Upper lobe of left lung (tissue), 6 donors: Measurements from ENCODE around the gene EXPH5. TPM values are rescaled to one million over a fixed set of nuclear protein-coding genes. Genes with fewer than 3 reads are reported as not detected.

Source experiments
- ATAC-seq, 2 donors: fragments of 200-7000 bp; cut with Tn5 transposase; one replicate each; pipeline ENCODE4 v1.9.1; 2022; ENCODE audit warnings: mild to moderate bottlenecking in 2 of 2, moderate library complexity in 2 of 2; ENCODE audit not compliant: low FRiP score in 2 of 2
- DNase-seq, 2 donors: peaks; one replicate each; pipeline ENCODE4 v3.0.0-alpha.2; 2019 to 2020
- H3K27ac ChIP-seq, 4 donors: fragments of 200-600 bp; sonication (generic); one replicate each; pipeline ENCODE4 v1.5.1; 2016 to 2019
- H3K27me3 ChIP-seq, 4 donors: fragments of 200-600 bp; sonication (generic); one replicate each; pipeline ENCODE4 v1.5.1; 2017 to 2019
- H3K36me3 ChIP-seq, 4 donors: fragments of 200-600 bp; sonication (generic); one replicate each; pipeline ENCODE4 v1.5.1; 2016 to 2019
- H3K4me1 ChIP-seq, 4 donors: fragments of 200-600 bp; sonication (generic); one replicate each; pipeline ENCODE4 v1.5.1; 2018 to 2019
- H3K4me3 ChIP-seq, 4 donors: fragments of 200-600 bp; sonication (generic); one replicate each; pipeline ENCODE4 v1.5.1; 2017 to 2019; ENCODE audit warnings: mild to moderate bottlenecking in 2 of 4, moderate library complexity in 1 of 4
- H3K9me3 ChIP-seq, 4 donors: fragments of 200-600 bp; sonication (generic); one replicate each; pipeline ENCODE4 v1.5.1; 2018 to 2019
- EP300 ChIP-seq, 4 donors: sonication (generic); formaldehyde crosslinking; IDR thresholded peaks; one replicate each; pipeline ENCODE4 v1.5.1; 2017; ENCODE audit warnings: antibody characterized with exemption in 4 of 4, control low read depth in 2 of 4
- POLR2A ChIP-seq, 4 donors: fragments of 450-650 bp; IDR thresholded peaks; one replicate each; pipeline ENCODE4 v1.5.1; 2016 to 2017; ENCODE audit warnings: antibody characterized with exemption in 4 of 4, mild to moderate bottlenecking in 2 of 4
- POLR2AphosphoS5 ChIP-seq, 2 donors: sonication (generic); formaldehyde crosslinking; IDR thresholded peaks; one replicate each; pipeline ENCODE4 v1.5.1; 2017; ENCODE audit warnings: antibody characterized with exemption in 2 of 2
- WGBS, 2 donors: methylation state at CpG; one replicate each; pipeline ENCODE4 v1.1.5; 2017 to 2018; 5-methylcytosine and 5-hydroxymethylcytosine counted together
- total RNA-seq, 6 donors: library from RNA; depleted of rRNA in 4 of 6; stranded (reverse); fragments of >200 nt in 4 of 6; gene quantifications; one replicate each; pipeline versions ENCODE4 v1.1.0 to v1.2.1, GENCODE V29; 2016 to 2021
- TF ChIP-seq, protein P1 (sequence below), 6 experiments: fragments of 450-650 bp in 4 of 6; fragments of 200-600 bp in 2 of 6; sonication (generic) in 2 of 6; IDR thresholded peaks; one replicate each; pipeline ENCODE4 v1.5.1; 2016 to 2019; ENCODE audit warnings: antibody characterized with exemption in 6 of 6
- donor health status: DM: no; HTN: no; CAD: no; lungs with moderate emphysema.
- donor health status: DM: no; HTN: yes; CAD: no; lungs with severe emphysema.

The EXPH5 gene
- total RNA-seq, 6 donors from 2014 or later, result 12.8 to 47.0 (median 28.3) TPM

DNA sequence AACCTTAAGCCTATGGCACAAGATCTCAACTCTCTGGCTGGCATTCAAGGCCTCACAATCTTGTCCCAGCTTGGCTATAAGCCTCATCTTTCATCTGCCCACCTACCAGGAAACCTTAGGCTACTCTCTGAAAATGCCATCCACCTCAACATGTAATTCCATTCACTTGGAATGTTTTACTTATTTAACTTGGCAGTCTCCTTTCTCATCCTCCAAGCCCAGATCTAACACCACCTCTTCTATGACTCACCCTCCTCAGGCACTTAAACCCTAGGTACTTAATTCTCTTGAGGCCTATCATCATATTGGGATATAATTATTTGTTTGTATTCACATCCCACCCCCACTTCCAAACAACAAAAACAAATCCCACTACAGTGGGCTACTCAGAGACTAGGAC lies 110.4 kb downstream of the EXPH5 start:
- Histone ChIP-seq H3K4me1 (no peaks in the 10 kb centered on the region), H3K9me3 (no peaks in the 10 kb centered on the region), H3K36me3 (peaks cover 3 to 53% (median 9%) of the 10 kb centered on the region in 4 donors), H3K27ac (no peak overlapping the region), H3K27me3 (no peaks in the 10 kb centered on the region), H3K4me3 (no peak overlapping the region)
- ATAC-seq (no peak), DNase-seq (no peak)
- TF ChIP-seq POLR2A (IDR thresholded peaks at IDR 0.05), result no peak

DNA sequence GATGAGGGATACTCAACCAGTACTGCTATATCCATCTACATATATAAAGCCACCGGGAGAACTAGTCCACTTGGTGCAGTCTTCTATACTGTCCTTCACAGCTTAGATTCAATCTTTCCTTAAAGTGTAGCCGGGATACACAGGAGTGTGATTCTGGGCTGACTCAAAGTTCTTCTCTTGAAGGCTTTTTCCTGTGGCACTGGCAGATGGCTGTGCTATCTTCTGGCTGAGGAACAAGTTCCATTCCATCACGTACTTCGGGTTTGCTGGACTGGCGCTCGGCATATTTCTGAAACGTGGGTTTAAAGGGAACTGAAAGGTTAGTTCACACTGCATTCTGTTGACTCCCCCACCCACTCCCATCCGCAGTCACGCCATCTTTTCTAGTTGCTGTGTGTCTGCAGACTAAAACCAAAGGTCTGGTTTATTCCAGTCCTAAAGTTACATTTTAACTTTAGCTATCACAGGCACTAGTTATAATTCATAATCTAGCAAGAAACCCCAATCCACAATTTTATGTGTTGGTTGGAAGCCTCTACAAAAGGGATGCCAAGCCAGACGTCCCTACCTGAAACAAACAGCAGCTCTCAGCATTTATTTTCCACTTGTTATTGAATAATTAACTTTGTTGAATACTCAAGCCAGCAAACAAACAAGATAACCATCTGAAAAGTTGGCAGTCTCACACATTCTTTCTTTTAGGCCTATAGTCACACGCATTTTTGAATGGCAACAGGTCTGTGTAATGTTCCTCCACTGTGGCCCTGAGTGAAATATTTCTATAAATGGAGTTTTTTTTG lies 118.7 kb downstream of the EXPH5 start:
- TF ChIP-seq POLR2AphosphoS5 (IDR thresholded peaks at IDR 0.05), result no peak
- no peak for TF ChIP-seq POLR2A (IDR thresholded peaks at IDR 0.05)
- TF ChIP-seq, protein P1, sequence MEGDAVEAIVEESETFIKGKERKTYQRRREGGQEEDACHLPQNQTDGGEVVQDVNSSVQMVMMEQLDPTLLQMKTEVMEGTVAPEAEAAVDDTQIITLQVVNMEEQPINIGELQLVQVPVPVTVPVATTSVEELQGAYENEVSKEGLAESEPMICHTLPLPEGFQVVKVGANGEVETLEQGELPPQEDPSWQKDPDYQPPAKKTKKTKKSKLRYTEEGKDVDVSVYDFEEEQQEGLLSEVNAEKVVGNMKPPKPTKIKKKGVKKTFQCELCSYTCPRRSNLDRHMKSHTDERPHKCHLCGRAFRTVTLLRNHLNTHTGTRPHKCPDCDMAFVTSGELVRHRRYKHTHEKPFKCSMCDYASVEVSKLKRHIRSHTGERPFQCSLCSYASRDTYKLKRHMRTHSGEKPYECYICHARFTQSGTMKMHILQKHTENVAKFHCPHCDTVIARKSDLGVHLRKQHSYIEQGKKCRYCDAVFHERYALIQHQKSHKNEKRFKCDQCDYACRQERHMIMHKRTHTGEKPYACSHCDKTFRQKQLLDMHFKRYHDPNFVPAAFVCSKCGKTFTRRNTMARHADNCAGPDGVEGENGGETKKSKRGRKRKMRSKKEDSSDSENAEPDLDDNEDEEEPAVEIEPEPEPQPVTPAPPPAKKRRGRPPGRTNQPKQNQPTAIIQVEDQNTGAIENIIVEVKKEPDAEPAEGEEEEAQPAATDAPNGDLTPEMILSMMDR (IDR thresholded peaks at IDR 0.05), result no peak
- TF ChIP-seq EP300 (IDR thresholded peaks at IDR 0.05), result no peak
- no peak for DNase-seq
- Histone ChIP-seq H3K4me1 (no peaks in the 10 kb centered on the region), H3K27me3 (no peaks in the 10 kb centered on the region), H3K27ac (no peak overlapping the region), H3K36me3 (peaks cover 0 to 56% (median 16%) of the 10 kb centered on the region in 4 donors), H3K9me3 (no peaks in the 10 kb centered on the region), H3K4me3 (no peak overlapping the region)
- no peak for ATAC-seq
- WGBS, 2 donors, result 87 to 90% methylated on average over 11 of the region's 11 CpGs

DNA sequence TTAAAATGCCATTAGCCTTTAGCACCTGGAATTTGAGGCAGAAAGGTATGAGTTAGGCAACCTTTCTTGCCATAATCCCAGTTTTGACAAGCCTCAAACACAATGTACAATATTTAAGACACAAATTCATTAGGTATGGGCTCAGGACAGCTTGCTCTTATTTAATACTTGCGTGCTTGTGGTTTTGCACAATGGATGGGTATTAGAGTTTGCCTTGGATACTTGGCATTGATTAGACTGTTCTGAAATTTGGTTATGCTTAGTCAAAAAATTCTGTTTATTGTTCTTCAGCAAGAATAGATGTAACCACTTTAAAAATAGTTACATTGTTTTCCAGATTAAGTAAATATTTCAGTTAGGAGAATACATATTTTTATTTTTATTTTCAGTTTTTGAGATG lies 120.9 kb downstream of the EXPH5 start:
- WGBS, 2 donors, result 96 to 97% methylated on average over 1 of the region's 1 CpG
- Histone ChIP-seq H3K9me3 (no peaks in the 10 kb centered on the region), H3K27ac (no peak overlapping the region), H3K4me3 (no peak overlapping the region), H3K36me3 (peaks cover 0 to 43% (median 15%) of the 10 kb centered on the region in 4 donors), H3K27me3 (no peaks in the 10 kb centered on the region), H3K4me1 (peaks cover 0 to 3% (median under 1%) of the 10 kb centered on the region in 4 donors)
- TF ChIP-seq POLR2A (IDR thresholded peaks at IDR 0.05) (no peak), POLR2AphosphoS5 (IDR thresholded peaks at IDR 0.05) (no peak), EP300 (IDR thresholded peaks at IDR 0.05) (no peak)
- TF ChIP-seq, protein P1 (IDR thresholded peaks at IDR 0.05), result no peak
- ATAC-seq, result no peak
- DNase-seq, result no peak

DNA sequence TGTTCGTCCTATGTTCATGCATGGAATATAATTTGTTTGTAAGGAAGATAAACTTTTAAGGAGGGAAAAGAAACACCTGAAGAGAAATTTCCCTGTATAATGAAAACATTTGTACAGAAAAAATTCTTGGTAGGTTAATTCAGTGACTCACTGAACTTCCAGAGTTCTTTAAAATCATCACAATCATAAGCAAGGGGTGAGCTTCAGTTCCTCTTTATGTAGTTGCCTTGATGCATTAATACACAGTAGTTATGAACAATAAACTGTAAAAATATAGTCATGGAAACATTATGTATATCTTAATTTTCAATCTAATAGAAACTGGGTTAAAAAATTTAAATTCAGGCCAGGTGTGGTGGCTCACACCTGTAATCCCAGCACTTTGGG lies 125.1 kb downstream of the EXPH5 start:
- H3K9me3 ChIP-seq, result no peaks in the 10 kb centered on the region

DNA sequence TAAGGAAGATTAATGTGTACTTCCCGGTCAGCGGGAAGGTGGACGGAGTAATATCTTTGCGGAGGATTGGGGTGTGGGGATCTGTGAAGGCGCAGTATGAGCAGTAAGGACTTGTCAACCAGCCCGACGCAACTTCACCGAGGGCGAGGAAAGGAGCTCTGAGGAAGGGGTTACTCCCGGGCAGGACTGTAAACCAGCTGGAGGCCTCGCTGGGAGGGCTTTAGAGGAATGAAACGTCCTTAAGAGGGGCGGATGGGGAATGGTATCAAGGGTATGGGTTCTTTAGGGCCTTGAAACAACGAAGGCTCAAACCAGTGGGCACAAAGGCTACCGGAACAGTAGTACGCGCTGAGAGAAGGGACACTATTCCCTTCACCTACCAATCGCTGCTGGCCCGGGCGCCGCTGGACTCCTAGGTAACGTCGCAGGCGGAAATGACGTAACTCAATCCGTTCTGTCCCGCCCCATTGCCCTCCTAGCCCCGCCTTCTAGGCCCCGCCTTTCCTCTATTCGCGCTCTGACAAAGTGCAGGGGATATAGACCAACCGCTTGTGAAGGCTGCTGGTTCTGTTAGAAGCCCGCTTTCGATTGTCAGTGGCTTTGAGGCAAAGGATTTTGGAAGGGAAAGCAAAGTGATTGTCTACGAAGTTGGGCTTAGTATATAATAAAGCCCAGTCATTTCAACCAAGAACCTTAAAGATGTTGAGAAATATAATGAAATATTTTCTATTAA lies 126.3 kb downstream of the EXPH5 start, which contains the start of gene C11orf65:
C11orf65 (minus strand) TSS at position 439 of the 733 bp plus-strand sequence. CDS start 5,970 bp downstream, outside the sequence.
- peak; percentile 93 to 98 for DNase-seq
- H3K9me3 ChIP-seq, result no peaks in the 10 kb centered on the region
- no peaks in the 10 kb centered on the region for H3K36me3 ChIP-seq
- peak; percentile 100 for ATAC-seq
- peak within 1 kb of the TSS; percentile 96 to 99 (median 98) for H3K27ac ChIP-seq
- H3K27me3 ChIP-seq, result no peaks in the 10 kb centered on the region
- peaks cover 0 to 9% (median 4%) of the 10 kb centered on the region in 4 donors for H3K4me1 ChIP-seq
- 0% methylated on average over 32 to 35 of the region's 35 CpGs for WGBS, 2 donors
- peak within 1 kb of the TSS; percentile 36 to 62 (median 60) for H3K4me3 ChIP-seq
- TF ChIP-seq POLR2A (IDR thresholded peaks at IDR 0.05) (peak; percentile 68 to 99 (median 97)), POLR2AphosphoS5 (IDR thresholded peaks at IDR 0.05) (peak; percentile 97 to 98), EP300 (IDR thresholded peaks at IDR 0.05) (peak in 1 of 4 donors; percentile 23)
- TF ChIP-seq, protein P1 (IDR thresholded peaks at IDR 0.05), result peak in 2 of 6 experiments; percentile 3 to 8

More for the DNA sequence above, 125.1 kb downstream of the EXPH5 start:
- Histone ChIP-seq H3K4me1 (peaks cover 0 to 9% (median 4%) of the 10 kb centered on the region in 4 donors), H3K27ac (peak overlapping the region in 2 of 4 donors; percentile 96 to 99), H3K4me3 (no peak overlapping the region), H3K27me3 (no peaks in the 10 kb centered on the region), H3K36me3 (peaks cover 0 to 4% (median 1%) of the 10 kb centered on the region in 4 donors)
- no peak for ATAC-seq
- DNase-seq, result no peak
- WGBS, 2 donors, result 67% methylated on average over 1 of the region's 1 CpG
- TF ChIP-seq, protein P1 (IDR thresholded peaks at IDR 0.05), result no peak
- TF ChIP-seq EP300 (IDR thresholded peaks at IDR 0.05) (no peak), POLR2A (IDR thresholded peaks at IDR 0.05) (no peak), POLR2AphosphoS5 (IDR thresholded peaks at IDR 0.05) (no peak)
